PC-9 (cell line): ENCODE measurements around the gene DNAH9. TPM values are rescaled to one million over a fixed set of nuclear protein-coding genes. Genes with fewer than 3 reads are reported as not detected.

Experiments used
- BruUV-seq: library from RNA; stranded (reverse); fragments of 400-500 nt; replicated peaks from 2 replicates; lab custom pipeline; 2021; lab: Mats Ljungman, UMichigan
- CTCF ChIA-PET: fragments of 300-600 bp; sonication (Branson Sonifier 250); formaldehyde crosslinking; loops from one replicate; lab custom pipeline; 2022; ENCODE audit warnings: antibody characterized with exemption; lab: Charles Lee
- POLR2A ChIA-PET: fragments of 300-600 bp; sonication (Branson Sonifier 250); formaldehyde crosslinking; loops from one replicate; lab custom pipeline; 2022; ENCODE audit warnings: antibody characterized with exemption; ENCODE audit not compliant: unreplicated experiment; lab: Charles Lee
- DNase-seq, 2 experiments: peaks; one replicate each; pipeline versions ENCODE4 v3.0.0 to v3.0.0-alpha.2; 2015 to 2022; ENCODE audit warnings: mixed read lengths in 1 of 2
- H2AFZ ChIP-seq: fragments of 200-600 bp; sonication (generic); 2 replicates; pipeline ENCODE4 v1.8.1; 2017; ENCODE audit warnings: antibody characterized with exemption
- H3F3A ChIP-seq: fragments of 200-600 bp; sonication (generic); 2 replicates; pipeline ENCODE4 v1.8.1; 2017; ENCODE audit warnings: antibody characterized with exemption, mild to moderate bottlenecking, low read depth; ENCODE audit not compliant: insufficient read depth
- H3K27ac ChIP-seq: fragments of 200-600 bp; sonication (generic); 2 replicates; pipeline ENCODE4 v1.6.1; 2016; ENCODE audit warnings: mixed run types
- H3K27me3 ChIP-seq: fragments of 200-600 bp; sonication (generic); 2 replicates; pipeline ENCODE4 v1.6.1; 2016; ENCODE audit warnings: low read depth, mixed run types; ENCODE audit not compliant: insufficient read depth
- H3K36me3 ChIP-seq: fragments of 200-600 bp; sonication (generic); 2 replicates; pipeline ENCODE4 v1.6.1; 2016; ENCODE audit warnings: low read depth, mixed run types
- H3K4me1 ChIP-seq: fragments of 200-600 bp; sonication (generic); replicated peaks from 2 replicates; pipeline ENCODE4 v1.6.1; 2016; ENCODE audit warnings: mixed run types; ENCODE audit not compliant: insufficient read depth
- H3K4me2 ChIP-seq: fragments of 200-600 bp; sonication (generic); 2 replicates; pipeline ENCODE4 v1.6.1; 2017; ENCODE audit warnings: mixed run types
- H3K4me3 ChIP-seq: fragments of 200-600 bp; sonication (generic); 2 replicates; pipeline ENCODE4 v1.6.1; 2016; ENCODE audit warnings: mixed run types
- H3K79me2 ChIP-seq: fragments of 200-600 bp; sonication (generic); 2 replicates; pipeline ENCODE4 v1.6.1; 2017; ENCODE audit warnings: low read depth, mixed run types
- H3K9me2 ChIP-seq: fragments of 200-600 bp; sonication (generic); 2 replicates; pipeline ENCODE4 v1.8.1; 2017; ENCODE audit warnings: mild to moderate bottlenecking; ENCODE audit not compliant: insufficient read depth
- H3K9me3 ChIP-seq: fragments of 200-600 bp; sonication (generic); 2 replicates; pipeline ENCODE4 v1.8.1; 2016; ENCODE audit warnings: low read depth; ENCODE audit not compliant: insufficient read depth
- H4K20me1 ChIP-seq: fragments of 200-600 bp; sonication (generic); 2 replicates; pipeline ENCODE4 v1.8.1; 2017; ENCODE audit not compliant: insufficient read depth
- EZH2 ChIP-seq: fragments of 200-600 bp; sonication (generic); IDR thresholded peaks from 2 replicates; pipeline ENCODE4 v1.8.0; 2017; ENCODE audit warnings: antibody characterized with exemption, low read depth
- intact Hi-C: fragments of 100-400 bp; cut with micrococcal nuclease; formaldehyde crosslinking; loops from one replicate; pipeline ENCODE4 v1.10.0; 2022; ENCODE audit not compliant: unreplicated experiment
- total RNA-seq: library from RNA; stranded (reverse); gene quantifications from 2 replicates; pipeline ENCODE4 v1.2.3, GENCODE V29; 2021
- TF ChIP-seq, protein P1 (sequence below): fragments of 200-600 bp; sonication (generic); conservative IDR thresholded peaks from 2 replicates; pipeline ENCODE4 v1.6.1; 2017; ENCODE audit warnings: mixed run types, antibody characterized with exemption, mild to moderate bottlenecking, moderate library complexity

Gene DNAH9
- total RNA-seq, 1 experiment from 2014 or later: not detected

- TF ChIP-seq EZH2: no peak
- TF ChIP-seq, protein P1, sequence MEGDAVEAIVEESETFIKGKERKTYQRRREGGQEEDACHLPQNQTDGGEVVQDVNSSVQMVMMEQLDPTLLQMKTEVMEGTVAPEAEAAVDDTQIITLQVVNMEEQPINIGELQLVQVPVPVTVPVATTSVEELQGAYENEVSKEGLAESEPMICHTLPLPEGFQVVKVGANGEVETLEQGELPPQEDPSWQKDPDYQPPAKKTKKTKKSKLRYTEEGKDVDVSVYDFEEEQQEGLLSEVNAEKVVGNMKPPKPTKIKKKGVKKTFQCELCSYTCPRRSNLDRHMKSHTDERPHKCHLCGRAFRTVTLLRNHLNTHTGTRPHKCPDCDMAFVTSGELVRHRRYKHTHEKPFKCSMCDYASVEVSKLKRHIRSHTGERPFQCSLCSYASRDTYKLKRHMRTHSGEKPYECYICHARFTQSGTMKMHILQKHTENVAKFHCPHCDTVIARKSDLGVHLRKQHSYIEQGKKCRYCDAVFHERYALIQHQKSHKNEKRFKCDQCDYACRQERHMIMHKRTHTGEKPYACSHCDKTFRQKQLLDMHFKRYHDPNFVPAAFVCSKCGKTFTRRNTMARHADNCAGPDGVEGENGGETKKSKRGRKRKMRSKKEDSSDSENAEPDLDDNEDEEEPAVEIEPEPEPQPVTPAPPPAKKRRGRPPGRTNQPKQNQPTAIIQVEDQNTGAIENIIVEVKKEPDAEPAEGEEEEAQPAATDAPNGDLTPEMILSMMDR: no peak; the same call in 1 of the 2 replicates
- no peaks in the 10 kb centered on the region for H3K79me2 ChIP-seq
- CTCF ChIA-PET: no interaction called here
Observed at GRCh38 chr17:11909348-11909747, 311.1 kb downstream of the DNAH9 start.

DNA sequence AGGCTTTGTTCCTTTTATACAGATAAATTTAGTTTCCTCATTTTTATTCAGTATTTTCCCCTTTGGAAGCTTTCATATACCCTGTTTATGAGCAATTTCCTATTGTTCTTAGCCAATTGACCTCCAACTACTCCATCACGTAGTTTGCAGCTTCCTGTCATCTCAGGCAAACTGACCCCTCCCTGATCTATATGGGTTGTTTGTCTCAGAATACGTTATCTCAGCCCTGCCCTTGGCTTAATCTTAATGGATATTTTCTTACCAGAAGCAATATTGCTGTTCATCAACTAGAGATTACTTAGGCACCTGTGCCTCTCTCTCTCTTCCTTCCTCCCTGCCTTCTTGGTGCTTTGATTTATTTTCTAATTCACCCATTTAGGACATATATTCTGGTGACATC is 317.8 kb downstream of the DNAH9 start:
- no TSS peak for BruUV-seq
- H3K9me2 ChIP-seq: no peaks in the 10 kb centered on the region
- no peaks in the 10 kb centered on the region for H4K20me1 ChIP-seq
- peaks cover 23% of the 10 kb centered on the region for H3K27me3 ChIP-seq
- no peak overlapping the region for H3K4me3 ChIP-seq
- intact Hi-C loops: no loop called here
- no peak overlapping the region for H3K27ac ChIP-seq
- no peak for DNase-seq
- no peaks in the 10 kb centered on the region for H3F3A ChIP-seq
- ChIA-PET CTCF (no interaction called here), POLR2A (no interaction called here)
- no peaks in the 10 kb centered on the region for H3K9me3 ChIP-seq
- no peaks in the 10 kb centered on the region for H3K79me2 ChIP-seq
- no peak overlapping the region for H2AFZ ChIP-seq
- H3K36me3 ChIP-seq: no peaks in the 10 kb centered on the region
- TF ChIP-seq, protein P1: no peak
- no peak for TF ChIP-seq EZH2
- H3K4me2 ChIP-seq: no peak overlapping the region
- no peaks in the 10 kb centered on the region for H3K4me1 ChIP-seq

More at GRCh38 chr17:11909348-11909747, 311.1 kb downstream of the DNAH9 start:
- no TSS peak for BruUV-seq
- no peaks in the 10 kb centered on the region for H3K4me1 ChIP-seq
- intact Hi-C loops: no loop called here
- H3K36me3 ChIP-seq: no peaks in the 10 kb centered on the region
- no peak for DNase-seq
- H3K27ac ChIP-seq: no peak overlapping the region
- no peak overlapping the region for H3K4me3 ChIP-seq
- no peaks in the 10 kb centered on the region for H3K9me3 ChIP-seq
- H3K9me2 ChIP-seq: no peaks in the 10 kb centered on the region
- POLR2A ChIA-PET: no interaction called here
- 0 out of 2 replicates have a peak, but pooled peaks cover 6% of the 10 kb centered on the region for H3K27me3 ChIP-seq
- no peaks in the 10 kb centered on the region for H3F3A ChIP-seq
- no peak overlapping the region for H3K4me2 ChIP-seq
- no peaks in the 10 kb centered on the region for H4K20me1 ChIP-seq
- H2AFZ ChIP-seq: no peak overlapping the region

GRCh38 chr17:11917415-11917814 is 319.1 kb downstream of the DNAH9 start:
- TF ChIP-seq, protein P1: no peak
- no peak for TF ChIP-seq EZH2
- intact Hi-C loops: no loop called here
- H2AFZ ChIP-seq: no peak overlapping the region
- H3K4me3 ChIP-seq: no peak overlapping the region
- H3K9me3 ChIP-seq: no peaks in the 10 kb centered on the region
- DNase-seq: no peak
- no peaks in the 10 kb centered on the region for H3K36me3 ChIP-seq
- no peaks in the 10 kb centered on the region for H3K79me2 ChIP-seq
- no peak overlapping the region for H3K27ac ChIP-seq
- BruUV-seq: no TSS peak
- POLR2A ChIA-PET: no interaction called here
- CTCF ChIA-PET: no interaction called here
- no peak overlapping the region for H3K4me2 ChIP-seq
- H3K9me2 ChIP-seq: no peaks in the 10 kb centered on the region
- no peaks in the 10 kb centered on the region for H4K20me1 ChIP-seq
- H3K4me1 ChIP-seq: no peaks in the 10 kb centered on the region
- H3K27me3 ChIP-seq: peaks cover 30% of the 10 kb centered on the region
- H3F3A ChIP-seq: no peaks in the 10 kb centered on the region
